Small intestine (tissue), 7 donors: ENCODE data around the gene CRYBA1. TPM values are rescaled to one million over a fixed set of nuclear protein-coding genes. Genes with fewer than 3 reads are reported as not detected.
A peak's percentile ranks its signal among the peaks of the same experiment; 100 is the strongest.
"Not testable (repeated sequence)": the region's sequence is repeated elsewhere in the genome, so short reads cannot be mapped to it uniquely, and the experiment has no call there.

Experiments
- DNase-seq, 2 donors: peaks; one replicate each; pipeline versions ENCODE4 v3.0.0 to v3.0.0-alpha.2; 2013
- FAIRE-seq: peaks from 2 replicates; lab custom pipeline; 2012; peaks lifted over from hg19 to GRCh38; lab: Jason Lieb, UNC
- H3K27ac ChIP-seq, 3 donors: one replicate each; pipeline ENCODE4 v1.5.1; 2013; ENCODE audit warnings: low read length in 2 of 3, mild to moderate bottlenecking in 2 of 3, control low read depth in 1 of 3, inconsistent platforms in 1 of 3, low read depth in 1 of 3, moderate library complexity in 1 of 3
- H3K27me3 ChIP-seq, 3 donors: one replicate each; pipeline ENCODE4 v1.6.1; 2013; ENCODE audit warnings: low read length in 3 of 3, inconsistent platforms in 1 of 3; ENCODE audit not compliant: control insufficient read depth in 3 of 3, insufficient read depth in 3 of 3
- H3K36me3 ChIP-seq, 3 donors: one replicate each; pipeline ENCODE4 v1.6.1; 2013; ENCODE audit warnings: low read length in 3 of 3, inconsistent platforms in 1 of 3, low read depth in 1 of 3, mild to moderate bottlenecking in 1 of 3, moderate library complexity in 1 of 3; ENCODE audit not compliant: control insufficient read depth in 3 of 3, insufficient read depth in 2 of 3
- H3K4me1 ChIP-seq, 3 donors: one replicate each; pipeline ENCODE4 v1.6.1; 2013; ENCODE audit warnings: low read length in 2 of 3, inconsistent platforms in 1 of 3, low read depth in 1 of 3, mild to moderate bottlenecking in 1 of 3, moderate library complexity in 1 of 3; ENCODE audit not compliant: control insufficient read depth in 3 of 3, insufficient read depth in 2 of 3
- H3K4me3 ChIP-seq, 3 donors: one replicate each; pipeline ENCODE4 v1.5.1; 2013; ENCODE audit warnings: low read length in 3 of 3, control low read depth in 1 of 3, inconsistent platforms in 1 of 3, low read depth in 1 of 3, mild to moderate bottlenecking in 1 of 3, moderate library complexity in 1 of 3
- H3K9me3 ChIP-seq, 2 donors: one replicate each; pipeline ENCODE4 v1.6.1; 2013; ENCODE audit warnings: low read depth in 1 of 2, low read length in 1 of 2; ENCODE audit not compliant: control insufficient read depth in 2 of 2, insufficient read depth in 1 of 2
- WGBS, 3 donors: extraction: QIAGEN DNeasy Blood & Tissue Kit; methylation state at CpG; one replicate each; pipeline ENCODE4 v1.1.7; 2013; 5-methylcytosine and 5-hydroxymethylcytosine counted together
- polyA plus RNA-seq, 4 donors: library from polyadenylated mRNA; stranded (reverse) in 3 of 4; unstranded in 1 of 4; fragments of 200-250 nt in 3 of 4; fragments of 120-200 nt in 1 of 4; gene quantifications; one replicate each; pipeline versions ENCODE4 v1.2.1 to v1.2.3, GENCODE V29; 2013
- donor health status: healthy with polysubstance abuse.
- donor health status: control.
- donor health status: control.
- donor health status: Bipolar disorder and iron deficiency.
- donor health status: healthy.

Gene CRYBA1
- polyA plus RNA-seq, 4 donors, result not detected

GRCh38 chr17:29212681-29213121 lies 34.0 kb upstream of the CRYBA1 start:
- WGBS, 3 donors, result 67 to 84% (median 78%) methylated on average over 5 of the region's 5 CpGs
- Histone ChIP-seq H3K36me3 (no peaks in the 10 kb centered on the region), H3K4me3 (no peak overlapping the region), H3K4me1 (no peaks in the 10 kb centered on the region), H3K27me3 (no peaks in the 10 kb centered on the region), H3K9me3 (no peaks in the 10 kb centered on the region), H3K27ac (no peak overlapping the region)
- no peak for DNase-seq
- FAIRE-seq, result no peak

GRCh38 chr17:29214215-29215146 lies 32.2 kb upstream of the CRYBA1 start:
- no peak for FAIRE-seq
- H3K27ac ChIP-seq, result no peak overlapping the region
- H3K4me3 ChIP-seq, result no peak overlapping the region
- no peaks in the 10 kb centered on the region for H3K36me3 ChIP-seq
- no peaks in the 10 kb centered on the region for H3K4me1 ChIP-seq
- 87 to 91% (median 88%) methylated on average over 8 of the region's 8 CpGs for WGBS, 3 donors
- no peaks in the 10 kb centered on the region for H3K9me3 ChIP-seq
- H3K27me3 ChIP-seq, result no peaks in the 10 kb centered on the region
- no peak for DNase-seq

- DNase-seq (no peak), FAIRE-seq (no peak)
- H3K27me3 ChIP-seq, result no peaks in the 10 kb centered on the region
- no peak overlapping the region for H3K27ac ChIP-seq
- WGBS, 3 donors, result 88 to 93% (median 89%) methylated on average over 10 of the region's 10 CpGs
- no peak overlapping the region for H3K4me3 ChIP-seq
- H3K4me1 ChIP-seq, result no peaks in the 10 kb centered on the region
- H3K9me3 ChIP-seq, result no peaks in the 10 kb centered on the region
- no peaks in the 10 kb centered on the region for H3K36me3 ChIP-seq
Observed at GRCh38 chr17:29215174-29215573, 31.5 kb upstream of the CRYBA1 start.

- no peaks in the 10 kb centered on the region for H3K4me1 ChIP-seq
- no peak overlapping the region for H3K27ac ChIP-seq
- H3K36me3 ChIP-seq, result no peaks in the 10 kb centered on the region
- H3K4me3 ChIP-seq, result no peak overlapping the region
- no peaks in the 10 kb centered on the region for H3K9me3 ChIP-seq
- no peak for DNase-seq
- FAIRE-seq, result no peak
- no peaks in the 10 kb centered on the region for H3K27me3 ChIP-seq
- WGBS, 3 donors, result 73 to 87% (median 75%) methylated on average over 4 of the region's 4 CpGs
Observed at GRCh38 chr17:29215717-29216116, 30.9 kb upstream of the CRYBA1 start.

- Histone ChIP-seq H3K4me3 (no peak overlapping the region), H3K4me1 (no peaks in the 10 kb centered on the region), H3K9me3 (no peaks in the 10 kb centered on the region), H3K27ac (no peak overlapping the region), H3K27me3 (no peaks in the 10 kb centered on the region), H3K36me3 (no peaks in the 10 kb centered on the region)
- FAIRE-seq (no peak), DNase-seq (no peak)
- 82 to 86% (median 83%) methylated on average over 6 of the region's 6 CpGs for WGBS, 3 donors
Observed at GRCh38 chr17:29216181-29216580, 30.5 kb upstream of the CRYBA1 start.

GRCh38 chr17:29216856-29217255 lies 29.8 kb upstream of the CRYBA1 start:
- Histone ChIP-seq H3K4me1 (no peaks in the 10 kb centered on the region), H3K27ac (no peak overlapping the region), H3K4me3 (no peak overlapping the region), H3K36me3 (no peaks in the 10 kb centered on the region), H3K27me3 (no peaks in the 10 kb centered on the region), H3K9me3 (no peaks in the 10 kb centered on the region)
- 88 to 93% (median 91%) methylated on average over 5 of the region's 5 CpGs for WGBS, 3 donors
- FAIRE-seq, result no peak
- DNase-seq, result no peak

- no peak overlapping the region for H3K27ac ChIP-seq
- H3K4me1 ChIP-seq, result no peaks in the 10 kb centered on the region
- H3K36me3 ChIP-seq, result no peaks in the 10 kb centered on the region
- H3K27me3 ChIP-seq, result no peaks in the 10 kb centered on the region
- no peaks in the 10 kb centered on the region for H3K9me3 ChIP-seq
- FAIRE-seq (no peak), DNase-seq (peak; percentile 61 to 85)
- H3K4me3 ChIP-seq, result no peak overlapping the region
- WGBS, 3 donors, result 12 to 17% (median 14%) methylated on average over 14 of the region's 14 CpGs
Observed at GRCh38 chr17:29219378-29220047, 27.1 kb upstream of the CRYBA1 start.

- not testable (repeated sequence) for FAIRE-seq, H3K4me1 ChIP-seq, H3K9me3 ChIP-seq, DNase-seq, H3K36me3 ChIP-seq, H3K27me3 ChIP-seq, H3K27ac ChIP-seq, H3K4me3 ChIP-seq
- 92 to 95% (median 94%) methylated on average over 11 of the region's 11 CpGs for WGBS, 3 donors
Observed at GRCh38 chr17:29221338-29221737, 25.3 kb upstream of the CRYBA1 start.
